ENCODE data around the gene MFF. TPM values are rescaled to one million over a fixed set of nuclear protein-coding genes. Genes with fewer than 3 reads are reported as not detected.

Gene MFF
- total RNA-seq, 2 donors from 2014 or later = 60.4 to 71.5 TPM

- intact Hi-C loops (cut with DNase I, micrococcal nuclease) = no loop called here
- no peak for DNase-seq
- ATAC-seq = peak; percentile 43
Observed at GRCh38 chr2:227395556-227395955, 70.5 kb downstream of the MFF start.

GRCh38 chr2:227397562-227397961 is 72.5 kb downstream of the MFF start:
- ATAC-seq = no peak
- intact Hi-C loops (cut with DNase I, micrococcal nuclease) = no loop called here
- DNase-seq = no peak

GRCh38 chr2:227398684-227399670 is 73.9 kb downstream of the MFF start:
- no peak for DNase-seq
- ATAC-seq = peak; percentile 74
- intact Hi-C loops (cut with DNase I, micrococcal nuclease) = no loop called here

- intact Hi-C loops (cut with DNase I, micrococcal nuclease) = loop anchor here in 1 of 2 donors (10.0 kb wide), 1 partner anchor 363 kb away; no protein-coding TSS in a partner anchor
- no peak for ATAC-seq
- no peak for DNase-seq
Observed at GRCh38 chr2:227401550-227401949, 76.5 kb downstream of the MFF start.

GRCh38 chr2:227402321-227402720 is 77.3 kb downstream of the MFF start:
- ATAC-seq (no peak), DNase-seq (no peak)
- intact Hi-C loops (cut with DNase I, micrococcal nuclease) = loop anchor here in 1 of 2 donors (10.0 kb wide), 1 partner anchor 362 kb away; no protein-coding TSS in a partner anchor

GRCh38 chr2:227402959-227403358 is 77.9 kb downstream of the MFF start:
- ATAC-seq (no peak), DNase-seq (no peak)
- intact Hi-C loops (cut with DNase I, micrococcal nuclease) = loop anchor here in 1 of 2 donors (10.0 kb wide), 1 partner anchor 362 kb away; no protein-coding TSS in a partner anchor

- ATAC-seq = peak; percentile 55
- intact Hi-C loops (cut with DNase I, micrococcal nuclease) = loop anchor here in 1 of 2 donors (10.0 kb wide), 1 partner anchor 360 kb away; no protein-coding TSS in a partner anchor
- DNase-seq = no peak
Observed at GRCh38 chr2:227404585-227405271, 79.7 kb downstream of the MFF start.

GRCh38 chr2:227406177-227407031 is 81.4 kb downstream of the MFF start:
- ATAC-seq = peak; percentile 84
- DNase-seq = peak; percentile 60 to 75
- intact Hi-C loops (cut with DNase I, micrococcal nuclease) = loop anchor here in 1 of 2 donors (10.0 kb wide), 1 partner anchor 358 kb away; no protein-coding TSS in a partner anchor

Other genes starting within 250 kb of the MFF start
- 1 to 10 TPM; 1.5 to 2.0 TPM for gene COL4A4, start 161.0 kb upstream of the MFF start, total RNA-seq
- gene COL4A3, start 160.6 kb upstream of the MFF start, total RNA-seq = under 1 TPM; 0.56 to 0.61 TPM
- 10 to 100 TPM in 1 of 2 donors, 1 to 10 TPM in 1; 3.8 to 54.3 TPM for gene TM4SF20, start 54.1 kb downstream of the MFF start, total RNA-seq
- gene SCYGR1, start 62.7 kb downstream of the MFF start, total RNA-seq = not detected
- 10 to 100 TPM; 64.6 to 77.3 TPM for gene AGFG1, start 146.9 kb downstream of the MFF start, total RNA-seq

Data from left colon (tissue), 2 donors.